ENCODE results near the gene GTF2E1. TPM values are rescaled to one million over a fixed set of nuclear protein-coding genes. Genes with fewer than 3 reads are reported as not detected.

GTF2E1 gene
- total and polyA plus RNA-seq, 9 of the 15 experiments (the other 6 are each of a cell fraction or from before 2014, with no cell fraction given) = 12.9 to 23.5 (median 15.4) TPM

GRCh38 chr3:120693439-120694171 lies 48.9 kb upstream of the GTF2E1 start (continued):
- TF ChIP-seq SMARCA4 (IDR thresholded peaks at IDR 0.05) (peak; percentile 48), YY1 (IDR thresholded peaks at IDR 0.05; ENCODE audit: borderline replicate concordance in 1 of 3, control insufficient read depth in 1 of 3, extremely low read depth in 1 of 3, insufficient read depth in 3 of 3, insufficient read length in 1 of 3, insufficient replicate concordance in 2 of 3, low read depth in 1 of 3, low read length in 2 of 3) (no peak), ZNF408 (CRISPR knock-in tag; IDR thresholded peaks at IDR 0.05; ENCODE audit: low read depth) (no peak), NFE2L1 (tag; IDR thresholded peaks at IDR 0.05; ENCODE audit: borderline replicate concordance, low read depth) (peak; percentile 84), CGGBP1 (CRISPR knock-in tag; IDR thresholded peaks at IDR 0.05) (no peak), GTF3C2 (IDR thresholded peaks at IDR 0.05; ENCODE audit: borderline replicate concordance, extremely low read depth, insufficient read length) (no peak), ZMIZ1 (IDR thresholded peaks at IDR 0.05; ENCODE audit: low read depth in 2 of 2, low read length in 2 of 2) (no peak), ZNF717 (CRISPR knock-in tag; IDR thresholded peaks at IDR 0.05) (no peak), ZNF830 (CRISPR knock-in tag; IDR thresholded peaks at IDR 0.05) (no peak), AFF1 (IDR thresholded peaks at IDR 0.05; ENCODE audit: low read depth in 1 of 2, partially characterized antibody in 2 of 2) (no peak)
